Smooth muscle cell (in vitro differentiated cells): ENCODE results near the gene PRTG. TPM values are rescaled to one million over a fixed set of nuclear protein-coding genes. Genes with fewer than 3 reads are reported as not detected.
A peak's percentile ranks its signal among the peaks of the same experiment; 100 is the strongest.

Source experiments
- DNase-seq: peaks from one replicate; lab custom pipeline; 2025; ENCODE audit not compliant: unreplicated experiment; lab: John Stamatoyannopoulos, UW
- H2AFZ ChIP-seq: fragments of 200-600 bp; sonication (generic); 2 replicates; pipeline ENCODE4 v1.6.0; 2016; ENCODE audit warnings: antibody characterized with exemption, low read depth, mild to moderate bottlenecking
- H3F3A ChIP-seq: fragments of 200-600 bp; sonication (generic); 2 replicates; pipeline ENCODE4 v1.6.0; 2017; ENCODE audit warnings: antibody characterized with exemption, low read depth
- H3K27ac ChIP-seq: fragments of 200-600 bp; sonication (generic); 2 replicates; pipeline ENCODE4 v1.5.1; 2016; ENCODE audit warnings: low read depth, mild to moderate bottlenecking
- H3K27me3 ChIP-seq: fragments of 200-600 bp; sonication (generic); 2 replicates; pipeline ENCODE4 v1.6.1; 2016; ENCODE audit warnings: low read depth, mild to moderate bottlenecking
- H3K36me3 ChIP-seq: fragments of 200-600 bp; sonication (generic); 2 replicates; pipeline ENCODE4 v1.5.1; 2016; ENCODE audit warnings: low read depth
- H3K4me1 ChIP-seq: fragments of 200-600 bp; sonication (generic); 2 replicates; pipeline ENCODE4 v1.5.1; 2016; ENCODE audit warnings: low read depth
- H3K4me2 ChIP-seq: fragments of 200-600 bp; sonication (generic); 2 replicates; pipeline ENCODE4 v1.6.0; 2016; ENCODE audit warnings: mild to moderate bottlenecking
- H3K4me3 ChIP-seq: fragments of 200-600 bp; sonication (generic); 2 replicates; pipeline ENCODE4 v1.5.1; 2016; ENCODE audit warnings: mild to moderate bottlenecking
- H3K79me2 ChIP-seq: fragments of 200-600 bp; sonication (generic); 2 replicates; pipeline ENCODE4 v1.6.0; 2016; ENCODE audit warnings: low read depth, mild to moderate bottlenecking
- H3K9ac ChIP-seq: fragments of 200-600 bp; sonication (generic); 2 replicates; pipeline ENCODE4 v1.6.0; 2016; ENCODE audit warnings: low read depth
- H3K9me3 ChIP-seq: fragments of 200-600 bp; sonication (generic); replicated peaks from 2 replicates; pipeline ENCODE4 v1.5.1; 2016; ENCODE audit warnings: low read depth
- H4K20me1 ChIP-seq: fragments of 200-600 bp; sonication (generic); 2 replicates; pipeline ENCODE4 v1.6.0; 2016; ENCODE audit warnings: low read depth
- WGBS: methylation state at CpG from one replicate; pipeline ENCODE4 v1.1.7; 2016; ENCODE audit warnings: low lambda C conversion rate; 5-methylcytosine and 5-hydroxymethylcytosine counted together
- polyA plus RNA-seq: library from polyadenylated mRNA; unstranded; fragments of >200 nt; fragmentation: Nextera tagmentation; extraction: Ambion mirVana; gene quantifications from 2 replicates; pipeline ENCODE4 v1.2.1, GENCODE V29; 2016
- total RNA-seq: library from RNA; depleted of rRNA; stranded (reverse); fragments of >200 nt; gene quantifications from 2 replicates; pipeline ENCODE4 v1.2.3, GENCODE V29; 2014
- TF ChIP-seq, protein P1 (sequence below): fragments of 200-600 bp; sonication (generic); IDR thresholded peaks from 2 replicates; pipeline ENCODE4 v1.5.1; 2017; ENCODE audit warnings: borderline replicate concordance, mild to moderate bottlenecking, antibody characterized with exemption; ENCODE audit not compliant: insufficient read depth, poor library complexity, severe bottlenecking

The PRTG gene
- total and polyA plus RNA-seq, 2 experiments from 2014 or later: 2.4 to 17.2 TPM

DNA sequence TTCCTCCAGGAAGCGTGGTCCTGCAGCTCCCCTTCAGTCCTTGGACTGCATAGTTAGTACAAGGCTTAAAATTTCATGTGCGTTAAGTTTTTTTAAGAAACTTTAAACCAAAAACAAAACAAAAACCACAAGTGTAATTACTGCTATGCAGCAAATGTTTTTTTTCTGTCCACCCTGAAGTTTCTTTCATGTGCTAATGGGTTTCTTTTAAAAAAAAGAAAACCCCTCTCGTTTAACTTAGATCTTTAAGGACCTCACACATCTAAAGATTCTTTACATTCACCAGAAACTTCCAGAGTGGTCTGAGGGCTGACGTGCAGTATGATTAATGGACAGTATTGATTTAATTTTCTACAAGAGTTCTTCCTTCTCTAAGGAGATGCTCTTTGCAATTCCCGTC lies 82.8 kb downstream of the PRTG start:
- Histone ChIP-seq H3K36me3 (no peaks in the 10 kb centered on the region), H3K4me2 (no peak overlapping the region), H3K27ac (no peak overlapping the region), H3K9me3 (no peaks in the 10 kb centered on the region), H3K27me3 (no peaks in the 10 kb centered on the region), H3K4me3 (no peak overlapping the region), H3K4me1 (peaks cover 34% of the 10 kb centered on the region), H2AFZ (peak overlapping the region; percentile 46), H4K20me1 (no peaks in the 10 kb centered on the region), H3K79me2 (no peaks in the 10 kb centered on the region), H3F3A (no peaks in the 10 kb centered on the region), H3K9ac (no peak overlapping the region)
- DNase-seq: no peak
- TF ChIP-seq, protein P1, sequence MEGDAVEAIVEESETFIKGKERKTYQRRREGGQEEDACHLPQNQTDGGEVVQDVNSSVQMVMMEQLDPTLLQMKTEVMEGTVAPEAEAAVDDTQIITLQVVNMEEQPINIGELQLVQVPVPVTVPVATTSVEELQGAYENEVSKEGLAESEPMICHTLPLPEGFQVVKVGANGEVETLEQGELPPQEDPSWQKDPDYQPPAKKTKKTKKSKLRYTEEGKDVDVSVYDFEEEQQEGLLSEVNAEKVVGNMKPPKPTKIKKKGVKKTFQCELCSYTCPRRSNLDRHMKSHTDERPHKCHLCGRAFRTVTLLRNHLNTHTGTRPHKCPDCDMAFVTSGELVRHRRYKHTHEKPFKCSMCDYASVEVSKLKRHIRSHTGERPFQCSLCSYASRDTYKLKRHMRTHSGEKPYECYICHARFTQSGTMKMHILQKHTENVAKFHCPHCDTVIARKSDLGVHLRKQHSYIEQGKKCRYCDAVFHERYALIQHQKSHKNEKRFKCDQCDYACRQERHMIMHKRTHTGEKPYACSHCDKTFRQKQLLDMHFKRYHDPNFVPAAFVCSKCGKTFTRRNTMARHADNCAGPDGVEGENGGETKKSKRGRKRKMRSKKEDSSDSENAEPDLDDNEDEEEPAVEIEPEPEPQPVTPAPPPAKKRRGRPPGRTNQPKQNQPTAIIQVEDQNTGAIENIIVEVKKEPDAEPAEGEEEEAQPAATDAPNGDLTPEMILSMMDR: no peak
- WGBS: 52% methylated on average over 5 of the region's 5 CpGs

DNA sequence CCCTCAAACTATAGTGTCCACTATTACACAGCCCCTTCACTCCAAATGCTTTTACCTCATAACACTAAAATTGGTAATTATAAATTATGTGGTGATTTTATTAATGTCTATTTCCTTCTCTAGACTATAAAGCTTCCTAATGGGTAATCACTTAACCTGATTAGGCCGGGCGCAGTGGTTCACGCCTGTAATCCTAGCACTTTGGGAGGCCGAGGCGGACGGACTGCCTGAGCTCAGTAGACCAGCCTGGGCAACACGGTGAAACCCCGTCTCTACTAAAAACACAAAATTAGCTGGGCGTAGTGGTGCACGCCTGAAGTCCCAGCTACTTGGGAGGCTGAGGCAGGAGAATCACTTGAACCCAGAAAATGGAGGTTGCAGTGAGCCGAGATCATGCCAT lies 83.5 kb downstream of the PRTG start:
- H3K4me1 ChIP-seq: peaks cover 34% of the 10 kb centered on the region
- H3K4me2 ChIP-seq: no peak overlapping the region
- H3K9ac ChIP-seq: no peak overlapping the region
- H3K27me3 ChIP-seq: no peaks in the 10 kb centered on the region
- no peak overlapping the region for H2AFZ ChIP-seq
- TF ChIP-seq, protein P1: no peak
- H3K9me3 ChIP-seq: no peaks in the 10 kb centered on the region
- DNase-seq: no peak
- H3K27ac ChIP-seq: no peak overlapping the region
- no peaks in the 10 kb centered on the region for H4K20me1 ChIP-seq
- H3K79me2 ChIP-seq: no peaks in the 10 kb centered on the region
- 95% methylated on average over 11 of the region's 11 CpGs for WGBS
- no peak overlapping the region for H3K4me3 ChIP-seq
- no peaks in the 10 kb centered on the region for H3K36me3 ChIP-seq
- no peaks in the 10 kb centered on the region for H3F3A ChIP-seq

DNA sequence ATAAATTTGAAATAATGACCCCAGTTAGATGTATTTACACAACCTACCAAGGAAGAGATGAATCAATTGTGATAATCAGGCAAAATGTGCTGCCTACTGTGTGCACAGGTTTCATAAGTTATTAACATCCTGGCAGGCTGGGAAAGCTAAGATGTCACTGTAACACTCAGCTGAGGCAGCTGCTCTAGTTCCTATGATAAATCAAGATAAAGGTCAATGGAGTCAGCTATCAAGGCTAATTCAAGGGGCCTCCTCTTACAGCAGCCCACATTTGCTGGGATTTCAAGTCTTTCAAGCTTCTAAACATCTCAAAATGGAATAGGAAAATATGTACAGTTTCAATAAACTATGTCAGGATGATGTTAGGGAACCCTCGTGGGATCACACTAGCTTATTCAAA lies 84.1 kb downstream of the PRTG start:
- TF ChIP-seq, protein P1: no peak
- Histone ChIP-seq H2AFZ (no peak overlapping the region), H3K9me3 (no peaks in the 10 kb centered on the region), H3K4me1 (peaks cover 34% of the 10 kb centered on the region), H3K36me3 (no peaks in the 10 kb centered on the region), H4K20me1 (no peaks in the 10 kb centered on the region), H3K9ac (no peak overlapping the region), H3K27me3 (no peaks in the 10 kb centered on the region), H3F3A (no peaks in the 10 kb centered on the region), H3K27ac (no peak overlapping the region), H3K4me3 (no peak overlapping the region), H3K79me2 (no peaks in the 10 kb centered on the region), H3K4me2 (no peak overlapping the region)
- WGBS: 83% methylated on average over 1 of the region's 1 CpG
- DNase-seq: no peak

DNA sequence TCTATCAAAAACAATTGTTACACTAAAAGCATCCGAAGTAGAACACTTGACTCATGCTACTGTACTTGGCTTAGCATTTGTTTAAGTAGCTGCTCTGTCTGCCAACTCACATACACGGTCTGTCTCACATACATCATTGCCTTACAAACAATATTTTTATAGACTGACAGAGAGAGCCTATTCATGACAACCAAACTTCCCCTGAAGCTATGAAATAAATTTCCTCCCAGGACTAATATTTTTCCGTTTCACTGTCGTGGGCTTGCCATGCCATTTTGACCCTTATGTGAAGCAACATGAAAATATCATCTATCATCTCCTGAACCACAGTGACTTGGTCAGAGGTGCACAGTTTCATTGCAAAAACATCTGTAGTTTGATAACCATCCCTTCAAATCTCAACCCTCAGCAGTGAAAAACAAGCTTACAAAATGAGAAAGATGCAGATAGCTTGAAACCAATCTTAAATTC lies 88.4 kb downstream of the PRTG start:
- peaks cover 20% of the 10 kb centered on the region for H3K4me1 ChIP-seq
- H3K27ac ChIP-seq: no peak overlapping the region
- no peaks in the 10 kb centered on the region for H3K27me3 ChIP-seq
- H3K4me2 ChIP-seq: no peak overlapping the region
- no peak for DNase-seq
- H3K79me2 ChIP-seq: no peaks in the 10 kb centered on the region
- TF ChIP-seq, protein P1: no peak
- H3K9me3 ChIP-seq: no peaks in the 10 kb centered on the region
- no peaks in the 10 kb centered on the region for H4K20me1 ChIP-seq
- no peak overlapping the region for H3K4me3 ChIP-seq
- 74% methylated on average over 4 of the region's 4 CpGs for WGBS
- no peaks in the 10 kb centered on the region for H3K36me3 ChIP-seq
- no peaks in the 10 kb centered on the region for H3F3A ChIP-seq
- H3K9ac ChIP-seq: no peak overlapping the region
- no peak overlapping the region for H2AFZ ChIP-seq
